HG03442 (cell line): ENCODE data around the gene CEACAM16.

ENCODE experiments used
- ATAC-seq: cut with Tn5 transposase; IDR thresholded peaks from one replicate; pipeline ENCODE4 v1.9.1; 2021; ENCODE audit warnings: mild to moderate bottlenecking, moderate library complexity; ENCODE audit not compliant: unreplicated experiment

Gene CEACAM16

DNA sequence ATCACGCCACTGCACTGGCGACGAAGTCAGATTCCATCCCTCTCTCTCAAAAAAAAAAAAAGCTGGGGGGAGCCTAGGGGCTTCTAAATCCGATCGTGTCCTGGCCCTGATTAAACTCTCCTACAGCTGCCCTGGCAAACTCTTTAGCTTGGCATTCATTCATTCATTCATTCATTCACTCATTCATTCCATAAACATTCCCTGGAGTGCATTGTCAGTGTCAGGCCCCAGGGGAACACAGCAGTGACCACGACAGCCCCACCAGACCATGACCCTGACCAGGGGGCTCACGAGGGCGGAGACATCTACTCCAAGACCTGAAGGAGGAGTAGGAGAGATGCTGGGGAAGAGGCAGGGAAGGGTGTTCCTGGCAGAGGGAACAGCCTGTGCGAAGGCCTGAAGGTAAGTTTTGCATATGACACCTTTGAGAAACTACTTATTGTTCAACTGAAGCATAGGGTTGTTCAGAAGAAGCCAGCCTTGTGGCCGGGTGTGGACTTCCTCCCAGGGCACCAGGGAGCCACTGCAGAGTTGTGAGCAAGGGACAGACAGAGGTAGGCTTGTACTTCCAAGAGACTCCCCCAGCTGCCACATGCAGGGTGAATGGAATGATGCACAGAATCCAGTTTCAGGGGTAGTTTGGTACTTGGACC, 24.5 kb downstream of the CEACAM16 start:
- no peak for ATAC-seq

DNA sequence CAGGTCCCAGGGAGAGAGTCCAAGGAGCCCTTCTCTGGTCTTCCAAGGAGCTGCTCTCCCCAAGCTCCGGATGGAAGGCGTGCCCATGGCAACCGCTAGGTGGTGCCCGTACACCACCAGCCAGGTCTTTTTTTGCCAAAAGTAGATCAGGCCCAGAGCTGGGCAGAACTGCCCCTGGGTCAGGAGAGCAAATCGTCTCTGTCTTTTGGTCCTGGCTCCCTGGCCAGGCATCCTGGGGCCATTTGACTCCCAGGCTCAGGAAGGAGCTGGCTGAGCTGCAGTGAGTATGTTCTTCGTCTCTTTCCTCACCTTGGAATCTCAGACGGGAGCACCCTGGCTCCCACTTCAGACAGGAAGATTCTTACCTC, 25.0 kb downstream of the CEACAM16 start:
- ATAC-seq: no peak

DNA sequence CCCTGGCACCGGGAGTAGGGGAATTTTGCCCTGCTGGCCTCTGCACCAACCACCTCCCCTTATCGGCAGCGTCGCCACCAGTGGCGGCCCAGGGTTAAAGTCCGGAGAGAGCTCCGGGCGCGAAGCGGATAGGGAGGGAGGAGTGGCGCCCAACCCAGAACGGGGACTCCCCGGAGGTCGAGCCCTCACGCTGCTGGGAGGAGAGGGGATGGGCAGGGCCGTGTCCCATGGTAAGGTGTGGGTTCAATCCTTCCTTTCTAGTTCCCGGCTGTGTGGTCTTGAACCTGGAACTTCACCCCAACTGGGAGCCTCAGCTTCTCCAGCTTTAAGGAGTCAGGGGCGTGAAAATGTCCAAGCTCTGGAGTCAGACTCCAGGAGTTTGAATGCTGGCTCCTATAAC, 26.3 kb downstream of the CEACAM16 start:
- no peak for ATAC-seq

DNA sequence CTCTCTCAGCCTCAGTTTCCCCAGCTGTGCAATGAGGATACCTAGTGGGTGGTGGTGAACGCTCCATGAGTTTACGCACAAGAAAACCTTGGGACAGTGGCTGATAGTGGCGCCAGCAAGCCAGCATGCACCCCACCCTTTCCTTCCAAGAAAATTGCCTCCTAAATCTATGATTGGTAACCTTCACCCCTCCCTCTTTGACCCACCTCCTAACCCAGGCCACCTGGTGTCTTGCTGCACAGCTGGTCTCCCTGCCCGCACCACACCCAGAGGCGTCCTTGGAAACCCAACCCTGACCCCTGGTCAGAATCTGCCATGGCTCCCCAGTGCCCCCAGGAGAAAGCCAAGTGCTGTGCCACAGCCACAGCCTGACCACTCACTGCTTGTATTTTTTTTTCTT, 26.7 kb downstream of the CEACAM16 start:
- ATAC-seq: no peak

DNA sequence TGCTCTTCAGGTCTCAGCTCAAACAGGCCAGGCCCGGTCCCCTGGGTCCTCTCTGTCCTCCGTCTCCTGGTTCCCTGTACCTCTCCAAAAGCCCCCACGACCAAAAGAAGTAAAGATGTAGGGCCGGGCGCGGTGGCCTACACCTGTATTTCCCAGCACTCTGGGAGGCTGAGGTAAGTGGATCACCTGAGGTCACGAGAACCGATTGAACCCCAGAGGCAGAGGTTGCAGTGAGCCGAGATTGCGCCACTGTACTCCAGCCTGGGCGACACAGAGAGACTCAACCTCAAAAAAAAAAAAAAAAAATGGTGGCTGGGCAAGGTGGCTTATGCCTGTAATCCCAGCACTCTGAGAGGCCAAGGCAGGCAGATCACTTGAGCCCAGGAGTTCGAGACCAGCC, 27.5 kb downstream of the CEACAM16 start:
- no peak for ATAC-seq

DNA sequence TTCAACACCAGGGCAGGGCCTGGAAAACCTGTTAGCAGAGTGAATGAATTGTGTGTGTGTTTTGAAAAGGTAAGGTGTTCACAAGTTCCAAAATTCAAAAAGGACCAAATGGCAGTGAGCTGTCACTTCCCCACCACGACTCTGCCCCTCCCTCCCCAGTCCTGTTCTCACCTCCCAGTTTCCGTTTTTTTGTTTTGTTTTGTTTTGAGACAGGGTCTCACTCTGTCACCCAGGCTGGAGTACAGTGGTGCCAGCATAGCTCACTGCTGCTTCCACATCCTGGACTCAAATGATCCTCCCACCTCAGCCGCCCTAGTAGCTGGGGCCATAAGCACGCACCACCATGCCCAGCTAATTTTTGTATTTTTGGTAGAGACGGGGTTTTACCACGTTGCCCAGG, 29.2 kb downstream of the CEACAM16 start:
- ATAC-seq: no peak

DNA sequence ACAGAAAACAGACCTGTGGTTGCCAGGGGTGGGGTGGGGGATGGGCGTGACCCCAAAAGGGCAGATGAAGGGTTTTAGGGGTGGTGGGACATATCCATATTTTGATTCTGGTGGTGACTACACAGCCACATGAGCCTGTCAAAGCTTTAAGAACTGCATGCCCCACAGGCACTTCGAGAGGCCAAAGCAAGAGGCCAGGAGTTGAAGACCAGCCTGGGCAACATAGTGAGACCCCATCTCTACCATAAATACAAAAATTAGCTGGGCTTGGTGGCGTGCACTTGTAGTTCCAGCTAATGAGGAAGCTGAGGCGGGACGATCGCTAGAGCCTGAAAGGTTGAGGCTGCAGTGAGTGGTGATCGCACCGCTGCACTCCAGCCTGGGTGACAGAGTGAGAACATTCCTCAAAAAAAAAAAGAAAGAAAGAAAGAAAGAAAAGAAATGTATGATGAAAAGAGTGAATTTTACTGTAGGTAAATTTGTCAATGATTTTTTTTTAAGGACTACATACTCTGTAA, 30.6 kb downstream of the CEACAM16 start:
- ATAC-seq: no peak

DNA sequence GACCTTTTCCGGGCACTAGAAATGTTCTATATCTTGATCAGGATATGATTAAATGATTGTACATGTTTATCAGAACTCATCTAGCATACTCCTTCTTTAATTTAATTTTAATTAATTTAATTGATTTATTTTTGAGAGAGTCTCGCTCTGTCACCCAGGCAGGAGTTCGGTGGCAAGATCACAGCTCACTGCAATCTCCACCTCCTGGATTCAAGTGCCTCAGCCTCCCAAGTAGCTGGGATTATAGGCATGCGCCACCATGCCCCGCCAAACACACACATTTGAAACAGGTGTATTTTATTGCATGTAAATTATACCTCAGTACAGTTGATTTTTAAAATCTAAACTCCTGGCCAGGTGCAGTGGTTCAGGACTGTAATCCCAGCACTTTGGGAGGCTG, 32.1 kb downstream of the CEACAM16 start:
- ATAC-seq: no peak

DNA sequence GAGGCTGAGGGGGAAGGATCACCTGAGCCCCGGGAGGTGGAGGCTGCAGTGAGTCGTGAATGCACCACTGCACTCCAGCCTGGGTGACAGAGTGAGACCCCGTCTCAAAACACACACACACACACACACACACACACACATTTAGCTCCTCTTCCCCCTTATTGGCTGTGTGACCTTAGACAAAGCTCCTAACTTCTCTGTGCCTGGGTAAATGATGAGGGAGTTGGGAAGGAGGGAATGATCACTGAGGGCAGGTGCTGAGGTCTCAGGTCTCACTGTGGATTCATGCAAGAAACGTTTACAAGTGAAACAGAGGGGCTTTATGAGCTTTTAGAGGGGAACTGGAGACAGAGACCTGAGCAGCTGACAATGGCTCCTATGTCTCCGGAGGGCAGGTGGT, 32.7 kb downstream of the CEACAM16 start:
- no peak for ATAC-seq

DNA sequence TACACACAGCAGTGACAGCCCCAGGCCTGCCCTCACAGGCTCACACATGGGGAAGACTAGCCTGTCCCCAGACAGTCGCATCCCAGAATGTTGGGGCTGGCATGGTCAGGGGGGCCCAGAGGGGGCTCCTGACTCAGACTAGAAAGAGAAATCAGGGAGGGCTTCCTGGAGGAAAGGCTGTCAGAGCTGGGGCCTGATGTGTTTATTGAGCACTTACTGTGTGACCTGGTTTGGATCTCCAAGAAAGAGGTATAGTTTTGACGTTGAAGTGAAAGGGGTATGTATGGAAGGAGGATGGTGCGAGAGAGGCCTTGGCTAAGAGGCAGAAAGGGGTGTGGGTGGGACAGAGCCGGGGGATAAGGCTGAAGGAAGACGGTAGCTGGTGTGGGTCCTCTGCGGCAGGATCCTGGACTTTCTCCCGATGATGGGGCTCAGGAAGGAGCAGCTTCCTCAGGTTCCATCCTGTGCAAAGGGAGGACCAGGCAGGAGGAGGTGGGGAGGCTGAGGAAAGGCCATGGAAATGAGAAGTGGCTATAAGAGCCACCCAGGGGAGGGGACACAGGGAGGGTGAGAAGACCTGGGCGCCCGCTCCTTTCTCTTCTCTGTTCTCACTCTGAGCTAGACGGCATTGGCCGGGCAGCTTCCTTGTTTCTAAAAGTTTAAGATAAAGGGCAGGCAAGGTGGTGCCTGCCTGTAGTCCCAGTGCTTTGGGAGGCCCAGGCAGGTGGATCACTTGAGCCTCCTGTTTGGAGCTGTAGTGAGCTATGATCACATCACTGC, 33.5 kb downstream of the CEACAM16 start:
- ATAC-seq: no peak

DNA sequence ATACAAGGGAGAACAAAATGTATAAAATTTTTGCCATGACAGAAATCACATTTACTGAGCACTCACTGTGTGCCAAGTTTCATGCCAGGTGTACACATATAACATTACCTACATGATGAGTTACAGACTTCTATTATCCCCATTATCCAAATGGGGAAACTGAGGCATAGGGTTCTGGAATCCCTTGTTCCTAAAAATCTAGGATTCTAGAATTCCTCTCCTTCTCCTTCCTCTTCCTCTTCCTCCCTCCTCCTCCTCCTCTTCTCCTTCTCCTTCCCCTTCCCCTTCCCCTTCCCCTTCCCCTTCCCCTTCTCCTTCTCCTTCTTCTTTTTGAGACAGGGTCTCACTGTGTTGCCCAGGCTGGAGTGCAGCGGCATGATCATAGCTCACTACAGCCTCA, 35.4 kb downstream of the CEACAM16 start:
- no peak for ATAC-seq

DNA sequence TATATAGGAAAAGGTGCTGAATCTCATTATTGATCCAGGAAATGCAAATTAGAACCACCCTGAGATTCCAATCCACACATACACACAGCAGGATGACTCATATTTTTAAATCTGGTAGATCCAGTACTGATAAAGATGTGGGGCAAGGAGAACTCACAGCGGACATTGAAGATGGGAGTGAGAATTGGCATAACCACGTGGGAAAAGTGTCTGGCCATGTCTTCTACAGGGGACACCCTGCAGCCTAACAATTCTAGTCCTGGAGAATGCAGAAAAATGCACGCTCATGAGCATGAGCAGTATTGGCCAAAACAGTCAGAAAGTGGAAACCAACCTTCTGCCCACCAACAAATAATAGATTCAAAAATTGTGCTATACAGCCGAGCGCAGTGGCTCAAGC, 36.1 kb downstream of the CEACAM16 start:
- no peak for ATAC-seq

DNA sequence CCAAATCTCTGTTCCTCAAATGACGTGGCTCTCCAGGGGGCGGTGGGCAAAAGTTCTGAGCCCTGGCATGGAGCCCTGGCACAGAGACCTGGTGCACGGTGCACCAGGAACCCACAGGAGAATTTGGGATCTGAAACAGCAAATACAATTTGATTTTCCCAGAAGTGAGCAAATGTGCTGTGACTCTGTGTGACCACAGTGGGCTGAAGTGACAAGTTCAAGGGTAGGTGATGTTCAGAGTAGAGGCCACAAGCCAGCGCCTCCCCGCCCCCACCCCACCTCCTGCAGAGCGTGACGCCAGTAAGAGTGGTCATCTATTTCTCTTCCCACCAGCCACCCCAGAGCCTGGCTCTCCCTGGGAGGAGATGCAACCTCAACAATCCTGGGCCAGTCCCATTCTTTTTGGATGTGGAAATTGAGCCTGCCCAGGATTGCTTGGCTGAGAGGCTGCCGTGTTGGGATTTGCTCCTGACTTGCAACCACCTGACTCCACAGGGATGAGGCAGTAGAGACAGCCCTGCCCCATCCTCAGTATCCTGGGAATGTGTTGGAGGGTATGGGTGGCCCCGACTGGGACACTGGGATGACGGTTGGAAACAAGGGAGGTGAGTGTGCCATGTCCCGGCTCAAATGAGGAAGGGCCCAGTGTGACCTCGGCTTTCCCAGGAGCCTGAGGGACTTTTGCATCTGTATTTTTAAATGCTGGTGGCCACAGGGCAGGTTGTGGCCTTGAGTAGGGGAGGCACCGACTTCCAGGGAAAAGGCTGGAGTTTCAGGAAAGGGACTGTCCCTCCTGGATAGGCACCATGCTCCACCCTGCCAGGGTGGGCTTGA, 38.5 kb downstream of the CEACAM16 start:
- ATAC-seq: no peak

DNA sequence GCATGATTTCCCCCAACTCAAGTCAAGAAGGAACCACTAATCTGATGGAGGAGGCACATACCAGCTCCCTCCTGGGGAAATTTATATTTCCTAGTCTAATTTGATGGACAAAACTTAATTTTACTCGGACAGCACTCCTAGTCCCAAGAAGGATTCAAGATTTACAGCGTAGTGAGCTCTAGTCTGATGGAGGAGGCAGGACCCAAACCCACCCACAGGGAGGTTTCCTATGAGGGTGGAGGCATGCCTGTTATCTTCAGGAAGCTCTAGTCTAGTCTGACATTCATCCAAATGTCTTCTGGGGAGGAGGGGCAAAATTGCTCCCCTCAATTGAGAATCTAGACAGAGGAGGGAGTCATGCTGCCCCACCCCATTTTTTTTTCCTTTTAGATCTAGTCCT, 39.2 kb downstream of the CEACAM16 start:
- ATAC-seq: no peak

DNA sequence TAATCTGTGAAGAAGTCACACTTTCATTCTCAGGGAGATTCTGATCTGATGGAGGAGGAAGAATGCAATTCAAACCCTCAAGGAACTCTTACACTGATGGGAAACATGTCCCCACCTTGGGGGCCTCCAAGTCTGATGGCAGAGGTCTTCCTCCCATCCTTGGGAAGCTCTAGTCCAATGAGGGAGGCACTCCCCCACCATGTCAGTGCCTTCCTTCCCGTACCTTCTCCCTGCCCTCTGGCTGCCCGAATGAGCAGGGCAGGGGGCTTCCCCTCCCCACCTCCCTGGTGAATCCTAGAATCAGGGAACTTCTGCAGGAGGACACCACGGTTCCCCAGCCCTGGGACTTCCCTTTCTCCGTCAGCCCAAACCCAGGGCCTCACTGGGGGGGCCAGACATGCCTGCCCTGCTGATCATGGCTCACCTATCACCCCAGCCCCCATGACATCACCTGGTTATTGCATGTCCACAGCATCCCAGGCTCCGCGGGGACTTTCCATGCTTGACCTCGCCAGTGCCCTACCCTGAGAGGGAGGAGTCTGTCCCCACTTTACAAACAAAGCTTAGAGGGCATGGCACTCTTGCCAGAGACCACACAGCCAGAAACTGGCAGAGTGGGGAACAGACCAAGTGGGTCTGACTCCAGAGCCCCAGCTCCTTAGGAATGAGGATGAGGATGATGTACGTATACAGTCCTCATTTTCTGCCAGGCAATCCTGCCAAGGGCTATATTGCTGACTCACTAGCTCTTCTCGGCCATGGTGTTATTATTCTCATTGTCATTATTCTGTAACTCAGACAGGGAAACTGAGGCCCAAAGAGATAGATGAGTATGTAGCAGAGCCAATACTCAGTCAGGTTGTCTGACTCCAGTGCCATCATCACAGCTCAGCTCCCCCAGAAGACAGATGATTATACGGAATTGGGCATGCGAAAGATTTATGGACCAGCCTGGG, 39.9 kb downstream of the CEACAM16 start:
- no peak for ATAC-seq

DNA sequence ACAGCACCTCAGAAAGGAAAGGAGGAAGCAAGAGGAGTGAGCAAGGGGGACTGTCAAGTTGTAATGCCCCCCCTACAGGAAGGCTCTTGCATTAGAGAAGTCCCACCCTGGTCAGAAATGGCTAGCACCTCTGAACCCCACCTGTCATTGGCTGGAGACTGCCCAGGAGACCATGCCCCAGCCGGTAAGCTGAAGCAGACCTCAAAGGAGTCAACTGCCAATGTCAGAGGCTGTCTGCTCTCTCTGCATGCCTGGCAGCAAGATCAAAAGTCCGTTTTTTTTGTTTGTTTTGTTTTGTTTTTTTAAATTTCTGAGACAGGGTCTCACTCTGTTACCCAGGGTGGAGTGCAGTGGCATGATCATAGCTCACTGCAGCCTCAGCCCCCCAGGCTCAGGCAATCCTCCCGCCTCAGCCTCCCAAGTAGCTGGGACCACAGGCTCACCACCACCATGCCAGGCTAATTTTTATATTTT, 41.4 kb downstream of the CEACAM16 start:
- ATAC-seq: no peak

DNA sequence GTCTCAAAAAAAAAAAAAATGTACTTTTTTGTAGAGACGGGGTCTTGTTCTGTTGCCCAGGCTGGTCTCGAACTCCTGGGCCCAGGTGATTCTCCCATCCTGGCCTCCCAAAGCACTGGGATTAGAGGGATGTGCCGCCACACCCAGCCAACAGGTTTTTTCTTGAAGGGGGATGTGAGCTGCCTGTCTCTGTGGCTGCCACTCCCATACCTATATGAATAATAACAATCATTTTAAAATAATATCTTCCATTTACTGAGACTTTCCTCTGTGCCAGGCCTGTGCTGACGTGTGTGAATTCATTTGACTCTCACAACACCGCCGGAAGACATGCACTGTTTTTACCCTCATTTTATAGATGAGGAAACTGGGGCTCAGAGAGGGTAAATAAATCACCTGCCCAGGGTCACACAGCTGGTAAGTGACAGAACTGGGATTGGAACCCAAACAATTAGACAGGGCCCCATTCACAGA, 42.3 kb downstream of the CEACAM16 start:
- ATAC-seq: no peak

DNA sequence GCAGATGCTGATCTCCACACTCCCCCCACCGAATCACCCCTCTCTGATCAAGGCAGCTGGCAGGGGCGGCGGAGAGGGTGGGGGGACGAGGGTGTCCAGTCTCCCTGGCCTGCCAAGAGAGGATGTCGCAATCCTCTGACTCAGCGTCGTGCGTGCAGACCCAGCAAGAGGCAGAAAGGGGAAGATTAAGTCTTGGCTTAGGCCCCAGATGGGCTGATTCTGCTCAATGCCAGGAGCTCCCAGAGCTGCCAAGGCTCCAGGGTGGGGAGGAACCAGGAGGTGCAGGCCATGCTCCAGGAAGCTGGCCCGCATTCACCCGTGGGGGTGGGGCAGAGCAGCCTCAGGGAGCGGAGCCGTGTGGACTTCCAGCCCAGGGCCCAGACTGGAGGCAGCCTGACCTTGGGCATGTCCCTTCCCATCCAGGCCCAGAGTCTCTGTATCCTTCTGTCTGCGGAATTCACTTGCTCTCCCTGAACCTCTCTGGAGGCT, 42.9 kb downstream of the CEACAM16 start:
- ATAC-seq: no peak

DNA sequence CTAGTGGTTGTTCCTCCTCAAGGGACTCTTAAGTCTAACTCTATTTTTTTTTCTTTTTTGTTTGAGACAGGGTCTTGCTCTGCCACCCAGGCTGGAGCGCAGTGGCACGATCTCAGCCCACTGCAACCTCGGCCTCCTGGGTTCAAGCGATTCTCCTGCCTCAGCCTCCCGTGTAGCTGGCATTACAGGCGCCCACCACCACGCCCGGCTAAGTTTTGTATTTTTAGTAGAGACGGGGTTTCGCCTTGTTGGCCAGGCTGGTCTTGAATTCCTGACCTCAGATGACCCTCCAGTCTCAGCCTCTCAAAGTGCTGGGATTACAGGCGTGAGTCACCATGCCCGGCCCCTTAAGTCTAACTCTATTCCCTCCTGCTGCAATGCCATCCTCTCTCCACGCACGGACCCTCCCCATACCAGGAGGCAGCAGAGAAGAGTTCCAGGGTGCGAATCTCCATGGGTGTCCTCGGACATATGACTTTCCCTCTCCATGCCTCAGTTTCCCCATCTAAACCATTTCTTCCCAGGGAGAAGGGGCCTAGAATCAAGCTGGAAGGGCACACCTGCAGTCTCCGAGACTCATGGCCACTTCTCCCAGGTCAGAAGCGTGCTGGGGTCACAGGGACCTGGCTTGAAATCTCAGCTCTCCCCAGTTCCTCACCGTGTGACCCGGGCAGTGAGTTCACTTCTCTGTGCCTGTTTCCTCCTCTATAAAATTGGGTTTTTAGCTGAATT, 43.5 kb downstream of the CEACAM16 start:
- ATAC-seq: no peak
